T-cell (primary cell): ENCODE measurements around the gene GRIA3. TPM values are rescaled to one million over a fixed set of nuclear protein-coding genes. Genes with fewer than 3 reads are reported as not detected.

Experiments used
- ATAC-seq, 4 experiments: fragments of 200-7000 bp in 3 of 4; fragments of 150-1000 bp in 1 of 4; cut with Tn5 transposase; replicated peaks in 1 of 4; 1 replicate in 3 of 4; 2 replicates in 1 of 4; pipeline ENCODE4 v1.10.0; 2021; ENCODE audit warnings: moderate library complexity in 3 of 4, mild to moderate bottlenecking in 2 of 4, moderate number of reproducible peaks in 1 of 4
- CTCF ChIA-PET, 2 donors: fragments of 300-600 bp; sonication (Branson Sonifier 250); formaldehyde crosslinking; loops; one replicate each; lab custom pipeline; 2022; ENCODE audit warnings: antibody characterized with exemption in 2 of 2; lab: Charles Lee
- POLR2A ChIA-PET, 2 donors: fragments of 300-600 bp; sonication (Branson Sonifier 250); formaldehyde crosslinking; loops; one replicate each; lab custom pipeline; 2022; ENCODE audit warnings: antibody characterized with exemption in 2 of 2; lab: Charles Lee
- DNase-seq, 35 experiments: peaks; one replicate each; pipeline versions ENCODE4 v3.0.0 to v3.0.0-alpha.2; 2013 to 2023
- H3K27ac ChIP-seq: one replicate; pipeline ENCODE4 v1.5.1; 2013; ENCODE audit warnings: low read length
- H3K27me3 ChIP-seq, 2 experiments: replicated peaks in 1 of 2; 1 replicate in 1 of 2; 2 replicates in 1 of 2; pipeline versions ENCODE4 v1.6.1 to v1.7.0; 2013; ENCODE audit warnings: low read length in 1 of 2, mixed read lengths in 1 of 2; ENCODE audit not compliant: control insufficient read depth in 2 of 2, insufficient read depth in 2 of 2; ENCODE audit errors: extremely low read depth in 1 of 2
- H3K36me3 ChIP-seq, 2 donors: 1 replicate in 1 of 2; 2 replicates in 1 of 2; pipeline versions ENCODE4 v1.6.1 to v1.7.0; 2013; ENCODE audit warnings: low read length in 1 of 2; ENCODE audit not compliant: control insufficient read depth in 2 of 2, insufficient read depth in 1 of 2; ENCODE audit errors: extremely low read depth in 1 of 2
- H3K4me1 ChIP-seq, 2 experiments: 1 replicate in 1 of 2; 2 replicates in 1 of 2; pipeline versions ENCODE4 v1.6.1 to v1.7.0; 2013; ENCODE audit warnings: low read length in 2 of 2, mixed read lengths in 1 of 2; ENCODE audit not compliant: insufficient read depth in 2 of 2, control insufficient read depth in 1 of 2; ENCODE audit errors: extremely low read depth in 1 of 2
- H3K4me3 ChIP-seq, 2 donors: 1 replicate in 1 of 2; 2 replicates in 1 of 2; pipeline versions ENCODE4 v1.5.1 to v1.7.0; 2013; ENCODE audit warnings: mild to moderate bottlenecking in 2 of 2, low read length in 1 of 2, moderate library complexity in 1 of 2; ENCODE audit not compliant: control insufficient read depth in 1 of 2; ENCODE audit errors: extremely low read depth in 1 of 2
- H3K9me3 ChIP-seq: 2 replicates; pipeline ENCODE4 v1.7.0; 2013
- H3K27ac Mint-ChIP-seq, 2 donors: one replicate each; pipeline ENCODE4 v1.8.0; 2020 to 2021; ENCODE audit warnings: mild to moderate bottlenecking in 2 of 2, mixed read lengths in 2 of 2
- H3K27me3 Mint-ChIP-seq, 2 donors: one replicate each; pipeline ENCODE4 v1.8.0; 2021 to 2022; ENCODE audit warnings: mixed read lengths in 2 of 2
- H3K36me3 Mint-ChIP-seq: one replicate; pipeline ENCODE4 v1.8.0; 2021; ENCODE audit warnings: mixed read lengths
- H3K4me1 Mint-ChIP-seq, 3 donors: one replicate each; pipeline ENCODE4 v1.8.0; 2020 to 2022; ENCODE audit warnings: mixed read lengths in 3 of 3, mild to moderate bottlenecking in 1 of 3
- H3K4me3 Mint-ChIP-seq, 3 donors: one replicate each; pipeline ENCODE4 v1.8.0; 2020 to 2022; ENCODE audit warnings: mild to moderate bottlenecking in 3 of 3, mixed read lengths in 3 of 3, moderate library complexity in 3 of 3
- H3K9me3 Mint-ChIP-seq, 3 donors: one replicate each; pipeline ENCODE4 v1.8.0; 2020 to 2022; ENCODE audit warnings: mixed read lengths in 3 of 3
- WGBS: methylation state at CpG from one replicate; pipeline ENCODE4 v1.1.5; 2013; ENCODE audit warnings: missing lambda C conversion rate; ENCODE audit not compliant: insufficient coverage; 5-methylcytosine and 5-hydroxymethylcytosine counted together
- total RNA-seq, 35 experiments: library from RNA in 6 of 35; stranded (reverse) in 6 of 35; fragments of 120-200 nt in 1 of 35; gene quantifications; one replicate each; pipeline versions ENCODE4 v1.2.1 to v1.2.4 and lab custom pipeline; 2013 to 2026

GRIA3 gene
- total RNA-seq, 5 donors from 2014 or later (not counting 1 experiment from before 2014, with no cell fraction given), result 0.82 TPM; not detected in 4

DNA sequence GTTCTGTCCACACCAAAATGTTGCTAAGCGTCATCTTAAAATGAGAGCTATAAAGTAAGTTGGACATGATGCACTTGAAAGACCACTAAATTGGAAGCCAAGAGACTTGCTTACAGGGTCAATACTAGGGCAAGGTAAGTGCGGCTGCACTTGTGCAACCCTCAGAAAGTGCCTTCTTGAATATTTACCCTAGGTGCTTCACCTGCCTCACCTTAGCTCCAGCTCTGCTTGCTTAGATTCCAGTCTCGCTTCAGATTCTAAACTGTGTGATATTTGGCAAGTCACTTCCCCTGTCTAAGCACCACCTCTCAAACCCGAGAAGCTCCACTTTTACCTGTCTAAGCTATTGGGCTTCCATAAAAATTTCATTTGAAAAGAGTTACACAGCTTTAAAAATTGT lies 136.5 kb downstream of the GRIA3 start:
- no peak overlapping the region for H3K27ac Mint-ChIP-seq
- Histone ChIP-seq H3K4me3 (no peak overlapping the region), H3K27ac (no peak overlapping the region), H3K9me3 (no peaks in the 10 kb centered on the region), H3K4me1 (no peaks in the 10 kb centered on the region), H3K27me3 (no peaks in the 10 kb centered on the region), H3K36me3 (no peaks in the 10 kb centered on the region)
- ChIA-PET CTCF (no interaction called here), POLR2A (no interaction called here)
- no peaks in the 10 kb centered on the region for H3K36me3 Mint-ChIP-seq
- ATAC-seq (no peak), DNase-seq (no peak)
- H3K4me3 Mint-ChIP-seq, result no peak overlapping the region
- H3K4me1 Mint-ChIP-seq, result no peaks in the 10 kb centered on the region
- H3K27me3 Mint-ChIP-seq, result peaks cover 0 to 12% of the 10 kb centered on the region in 2 donors
- no peaks in the 10 kb centered on the region for H3K9me3 Mint-ChIP-seq
- WGBS, result 100% methylated on average over 1 of the region's 4 CpGs

DNA sequence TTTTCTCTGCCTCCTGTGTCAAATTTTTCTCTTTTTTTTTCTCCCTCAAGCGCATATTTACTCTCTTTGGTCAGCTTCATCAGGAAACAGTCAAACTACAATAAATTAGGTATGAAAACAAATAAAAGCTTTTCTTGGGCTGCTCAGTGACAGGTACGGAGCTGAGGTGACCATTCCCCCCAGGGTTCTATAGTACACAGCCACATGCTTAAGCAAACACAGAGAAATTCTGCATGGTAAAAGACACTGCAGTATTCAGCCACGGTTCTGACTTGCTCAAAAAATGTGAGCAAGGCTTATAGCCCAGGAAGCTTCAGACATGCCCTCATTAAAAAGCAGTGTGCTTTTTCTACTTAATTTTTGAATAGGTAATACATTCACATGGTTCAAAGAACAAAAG lies 138.5 kb downstream of the GRIA3 start:
- no peak overlapping the region for H3K4me3 Mint-ChIP-seq
- H3K36me3 Mint-ChIP-seq, result no peaks in the 10 kb centered on the region
- H3K36me3 ChIP-seq, result no peaks in the 10 kb centered on the region
- no peaks in the 10 kb centered on the region for H3K27me3 ChIP-seq
- DNase-seq, result no peak
- no peaks in the 10 kb centered on the region for H3K4me1 Mint-ChIP-seq
- no peaks in the 10 kb centered on the region for H3K9me3 ChIP-seq
- ATAC-seq, result no peak
- H3K4me3 ChIP-seq, result no peak overlapping the region
- H3K27ac Mint-ChIP-seq, result no peak overlapping the region
- no CpG with 5 or more reads among the region's 3 CpGs for WGBS
- H3K27ac ChIP-seq, result no peak overlapping the region
- no peaks in the 10 kb centered on the region for H3K4me1 ChIP-seq
- no peaks in the 10 kb centered on the region for H3K9me3 Mint-ChIP-seq
- POLR2A ChIA-PET, result no interaction called here
- H3K27me3 Mint-ChIP-seq, result peaks cover 0 to 15% of the 10 kb centered on the region in 2 donors
- CTCF ChIA-PET, result no interaction called here

- Histone ChIP-seq H3K4me1 (no peaks in the 10 kb centered on the region), H3K36me3 (no peaks in the 10 kb centered on the region), H3K4me3 (no peak overlapping the region), H3K27ac (no peak overlapping the region), H3K9me3 (no peaks in the 10 kb centered on the region), H3K27me3 (no peaks in the 10 kb centered on the region)
- Mint-ChIP-seq H3K9me3 (no peaks in the 10 kb centered on the region), H3K4me3 (no peak overlapping the region), H3K4me1 (no peaks in the 10 kb centered on the region), H3K27me3 (peaks cover 0 to 19% of the 10 kb centered on the region in 2 donors), H3K27ac (no peak overlapping the region), H3K36me3 (no peaks in the 10 kb centered on the region)
- DNase-seq (no peak), ATAC-seq (no peak)
- ChIA-PET CTCF (no interaction called here), POLR2A (no interaction called here)
- no CpG with 5 or more reads among the region's 5 CpGs for WGBS
These were observed 140.5 kb downstream of the GRIA3 start for GRCh38 chrX:123324625-123325024.

- Histone ChIP-seq H3K4me3 (no peak overlapping the region), H3K27ac (no peak overlapping the region), H3K27me3 (no peaks in the 10 kb centered on the region), H3K36me3 (no peaks in the 10 kb centered on the region), H3K9me3 (no peaks in the 10 kb centered on the region), H3K4me1 (no peaks in the 10 kb centered on the region)
- Mint-ChIP-seq H3K9me3 (no peaks in the 10 kb centered on the region), H3K4me3 (no peak overlapping the region), H3K4me1 (no peaks in the 10 kb centered on the region), H3K36me3 (no peaks in the 10 kb centered on the region), H3K27ac (no peak overlapping the region), H3K27me3 (peaks cover 0 to 7% of the 10 kb centered on the region in 2 donors)
- DNase-seq (no peak), ATAC-seq (no peak)
- POLR2A ChIA-PET, result no interaction called here
- CTCF ChIA-PET, result no interaction called here
These were observed 146.3 kb downstream of the GRIA3 start for GRCh38 chrX:123330229-123330942.

- no peaks in the 10 kb centered on the region for H3K9me3 Mint-ChIP-seq
- Histone ChIP-seq H3K4me1 (no peaks in the 10 kb centered on the region), H3K27ac (no peak overlapping the region), H3K36me3 (no peaks in the 10 kb centered on the region), H3K4me3 (no peak overlapping the region), H3K9me3 (no peaks in the 10 kb centered on the region), H3K27me3 (no peaks in the 10 kb centered on the region)
- H3K4me3 Mint-ChIP-seq, result no peak overlapping the region
- ChIA-PET CTCF (interaction anchor here in 1 of 2 donors (1.4 kb wide), 1 partner anchor 10 kb away, joined by 4 read pairs; no protein-coding TSS in a partner anchor), POLR2A (no interaction called here)
- ATAC-seq (no peak), DNase-seq (no peak)
- no peak overlapping the region for H3K27ac Mint-ChIP-seq
- no peaks in the 10 kb centered on the region for H3K4me1 Mint-ChIP-seq
- H3K27me3 Mint-ChIP-seq, result peaks cover 0 to 6% of the 10 kb centered on the region in 2 donors
- H3K36me3 Mint-ChIP-seq, result no peaks in the 10 kb centered on the region
These were observed 147.3 kb downstream of the GRIA3 start for GRCh38 chrX:123331349-123331748.

GRCh38 chrX:123331859-123332258 lies 147.8 kb downstream of the GRIA3 start:
- ChIA-PET CTCF (interaction anchor here in 1 of 2 donors (1.4 kb wide), 1 partner anchor 9 kb away, joined by 4 read pairs; no protein-coding TSS in a partner anchor), POLR2A (no interaction called here)
- Mint-ChIP-seq H3K27ac (no peak overlapping the region), H3K9me3 (no peaks in the 10 kb centered on the region), H3K36me3 (no peaks in the 10 kb centered on the region), H3K4me1 (no peaks in the 10 kb centered on the region), H3K27me3 (peaks cover 0 to 3% of the 10 kb centered on the region in 2 donors), H3K4me3 (no peak overlapping the region)
- DNase-seq (no peak), ATAC-seq (no peak)
- Histone ChIP-seq H3K36me3 (no peaks in the 10 kb centered on the region), H3K4me3 (no peak overlapping the region), H3K4me1 (no peaks in the 10 kb centered on the region), H3K27me3 (no peaks in the 10 kb centered on the region), H3K27ac (no peak overlapping the region), H3K9me3 (no peaks in the 10 kb centered on the region)
- no CpG with 5 or more reads among the region's 1 CpG for WGBS
